GM18519 (cell line): Measurements from ENCODE around the gene GRID2.
"Not testable (repeated sequence)": the region's sequence is repeated elsewhere in the genome, so short reads cannot be mapped to it uniquely, and the experiment has no call there.

Experiments
- ATAC-seq: cut with Tn5 transposase; IDR thresholded peaks from one replicate; pipeline ENCODE4 v1.9.1; 2021; ENCODE audit warnings: mild to moderate bottlenecking, moderate library complexity; ENCODE audit not compliant: unreplicated experiment, low FRiP score

Gene GRID2

GRCh38 chr4:93359586-93359985 is 1055.8 kb downstream of the GRID2 start:
- ATAC-seq: no peak

GRCh38 chr4:93366169-93366755 is 1062.5 kb downstream of the GRID2 start:
- ATAC-seq: not testable (repeated sequence)

- no peak for ATAC-seq
These were observed 1065.2 kb downstream of the GRID2 start for GRCh38 chr4:93368968-93369367.

GRCh38 chr4:93370256-93370655 is 1066.5 kb downstream of the GRID2 start:
- no peak for ATAC-seq

- ATAC-seq: no peak
These were observed 1070.4 kb downstream of the GRID2 start for GRCh38 chr4:93373893-93374860.

GRCh38 chr4:93384241-93384640 is 1080.5 kb downstream of the GRID2 start:
- ATAC-seq: no peak

- no peak for ATAC-seq
These were observed 1081.1 kb downstream of the GRID2 start for GRCh38 chr4:93384887-93385286.

- no peak for ATAC-seq
These were observed 1090.8 kb downstream of the GRID2 start for GRCh38 chr4:93394545-93395081.

GRCh38 chr4:93396272-93396671 is 1092.5 kb downstream of the GRID2 start:
- no peak for ATAC-seq

- ATAC-seq: no peak
These were observed 1099.8 kb downstream of the GRID2 start for GRCh38 chr4:93403571-93403970.

- no peak for ATAC-seq
These were observed 1103.9 kb downstream of the GRID2 start for GRCh38 chr4:93407493-93408275.

- ATAC-seq: no peak
These were observed 1105.3 kb downstream of the GRID2 start for GRCh38 chr4:93409035-93409434.

- ATAC-seq: no peak
These were observed 1110.3 kb downstream of the GRID2 start for GRCh38 chr4:93414041-93414550.

GRCh38 chr4:93416344-93417128 is 1112.8 kb downstream of the GRID2 start:
- ATAC-seq: no peak

- no peak for ATAC-seq
These were observed 1127.6 kb downstream of the GRID2 start for GRCh38 chr4:93431371-93431770.

- no peak for ATAC-seq
These were observed 1130.1 kb downstream of the GRID2 start for GRCh38 chr4:93433840-93434239.

GRCh38 chr4:93436000-93436626 is 1132.3 kb downstream of the GRID2 start:
- ATAC-seq: no peak

- ATAC-seq: no peak
These were observed 1134.2 kb downstream of the GRID2 start for GRCh38 chr4:93437991-93438390.

GRCh38 chr4:93444860-93445259 is 1141.1 kb downstream of the GRID2 start:
- ATAC-seq: no peak
